K562 (cell line): ENCODE measurements around the gene HELZ. TPM values are rescaled to one million over a fixed set of nuclear protein-coding genes. Genes with fewer than 3 reads are reported as not detected.

Source experiments
- ARHGAP35 ChIP-seq: fragments of 450-650 bp; IDR thresholded peaks from 2 replicates; pipeline ENCODE4 v1.6.1; 2018; ENCODE audit not compliant: partially characterized antibody
- CEBPG ChIP-seq, 3 experiments: fragments of 200-800 bp in 1 of 3; sonication (Bioruptor generic) in 1 of 3; sonication (generic) in 1 of 3; formaldehyde crosslinking in 1 of 3; IDR thresholded peaks in 2 of 3; conservative IDR thresholded peaks in 1 of 3; 2 replicates each; pipeline versions ENCODE4 v1.6.1 to v1.8.0; 2016 to 2022; ENCODE audit warnings: missing compliant biosample characterization in 2 of 3, missing genetic modification characterization in 2 of 3, mild to moderate bottlenecking in 1 of 3, missing genetic modification reagents in 1 of 3
- DEAF1 ChIP-seq: fragments of 450-650 bp; formaldehyde crosslinking; IDR thresholded peaks from 2 replicates; pipeline ENCODE4 v1.4.0; 2020; ENCODE audit warnings: mild to moderate bottlenecking, moderate library complexity
- ETV1 ChIP-seq: fragments of 450-650 bp; conservative IDR thresholded peaks from 2 replicates; pipeline ENCODE4 v1.6.1; 2016; ENCODE audit warnings: missing genetic modification characterization, control low read depth, low read depth, missing compliant biosample characterization
- EWSR1 ChIP-seq: fragments of 450-650 bp; IDR thresholded peaks from 2 replicates; pipeline ENCODE4 v1.6.1; 2018; ENCODE audit warnings: borderline replicate concordance, mild to moderate bottlenecking, low read depth, moderate library complexity; ENCODE audit not compliant: partially characterized antibody
- FOSL1 ChIP-seq: fragments of 200-800 bp; sonication (Bioruptor generic); conservative IDR thresholded peaks from 2 replicates; pipeline ENCODE4 v1.6.1; 2016; ENCODE audit warnings: missing genetic modification characterization, missing compliant biosample characterization
- JUND ChIP-seq, 2 experiments: IDR thresholded peaks; 2 replicates in 1 of 2; 3 replicates in 1 of 2; pipeline ENCODE4 v1.6.1; 2011; ENCODE audit warnings: borderline replicate concordance in 2 of 2, low read depth in 2 of 2, low read length in 2 of 2, improper control_type of control experiment in 1 of 2, missing biosample characterization in 1 of 2, missing genetic modification characterization in 1 of 2, missing genetic modification reagents in 1 of 2
- NFIC ChIP-seq: fragments of 450-650 bp; IDR thresholded peaks from 2 replicates; pipeline ENCODE4 v1.6.1; 2017; ENCODE audit warnings: mild to moderate bottlenecking, inconsistent platforms
- NONO ChIP-seq, 2 experiments: fragments of 200-400 bp in 1 of 2; fragments of 450-650 bp in 1 of 2; formaldehyde crosslinking in 1 of 2; IDR thresholded peaks; 2 replicates each; pipeline ENCODE4 v1.6.1; 2017; ENCODE audit warnings: low read depth in 2 of 2, mild to moderate bottlenecking in 2 of 2, moderate library complexity in 2 of 2, low read length in 1 of 2
- PML ChIP-seq: IDR thresholded peaks from 2 replicates; pipeline ENCODE4 v1.6.1; 2012; ENCODE audit warnings: low read length, inconsistent platforms
- TAL1 ChIP-seq: fragments of 450-650 bp; IDR thresholded peaks from 2 replicates; pipeline ENCODE4 v1.6.1; 2016; ENCODE audit warnings: mild to moderate bottlenecking
- TEAD4 ChIP-seq, 2 experiments: sonication (generic) in 1 of 2; formaldehyde crosslinking in 1 of 2; IDR thresholded peaks; 2 replicates each; pipeline versions ENCODE4 v1.6.1 to v1.8.0; 2012 to 2022; ENCODE audit warnings: borderline replicate concordance in 1 of 2, inconsistent platforms in 1 of 2, low read length in 1 of 2, mild to moderate bottlenecking in 1 of 2, missing genetic modification reagents in 1 of 2
- ZBTB2 ChIP-seq: fragments of 450-650 bp; IDR thresholded peaks from 2 replicates; pipeline ENCODE4 v1.6.1; 2016; ENCODE audit warnings: antibody characterized with exemption
- ZNF311 ChIP-seq: fragments of 250-450 bp; sonication (Bioruptor Pico); IDR thresholded peaks from 2 replicates; pipeline ENCODE4 v1.4.0; 2020; ENCODE audit warnings: mild to moderate bottlenecking, moderate library complexity
- ZNF518B ChIP-seq: fragments of 250-450 bp; sonication (Bioruptor Pico); IDR thresholded peaks from 2 replicates; pipeline ENCODE4 v1.5.0; 2021; ENCODE audit warnings: mild to moderate bottlenecking, moderate library complexity
- polyA plus RNA-seq, 8 experiments: library from polyadenylated mRNA; depleted of rRNA in 4 of 8; stranded (reverse) in 5 of 8; unstranded in 3 of 8; fragments of >200 nt; fragmentation: Nextera tagmentation in 2 of 8; fragmentation: Illumina TruSeq in 1 of 8; extraction: Ambion mirVana in 2 of 8; extraction: Trizol in 1 of 8; gene quantifications; 2 replicates each; pipeline versions ENCODE4 v1.2.1 to v1.2.3, GENCODE V29; 2011 to 2014; ENCODE audit warnings: inconsistent platforms in 1 of 8, missing spikeins in 1 of 8
- total RNA-seq, 7 experiments: library from RNA; depleted of rRNA in 6 of 7; stranded (reverse); fragments of >200 nt in 6 of 7; fragmentation: Illumina TruSeq in 2 of 7; extraction: Trizol in 2 of 7; gene quantifications; 2 replicates each; pipeline versions ENCODE4 v1.2.1 to v1.2.3, GENCODE V29; 2011 to 2021; ENCODE audit warnings: low replicate concordance in 1 of 7

HELZ gene
- total and polyA plus RNA-seq, 9 of the 15 experiments (the other 6 are each of a cell fraction or from before 2014, with no cell fraction given): 5.2 to 39.8 (median 17.3) TPM

- no peak for TF ChIP-seq ZNF518B (CRISPR knock-in tag)
- TF ChIP-seq CEBPG (CRISPR knock-in tag; IDR thresholded peaks at IDR 0.05): no peak
- no peak for TF ChIP-seq CEBPG (tag; conservative IDR thresholded peaks at IDR 0.05 in 1 of 2, IDR thresholded peaks at IDR 0.05 in 1 of 2)
- no peak for TF ChIP-seq ZBTB2
- TF ChIP-seq ETV1 (tag): 0 out of 2 replicates have a peak, but pooled peaks have one; percentile 28
- TF ChIP-seq EWSR1: no peak
- peak; percentile 76 for TF ChIP-seq TAL1
- TF ChIP-seq JUND (IDR thresholded peaks at IDR 0.05; ENCODE audit: borderline replicate concordance, low read depth, low read length): no peak
- no peak for TF ChIP-seq JUND (tag; IDR thresholded peaks at IDR 0.05; ENCODE audit: borderline replicate concordance, low read depth, low read length)
- no peak for TF ChIP-seq NONO (IDR thresholded peaks at IDR 0.05; ENCODE audit: low read depth in 2 of 2, low read length in 1 of 2)
- 0 out of 2 replicates have a peak, but pooled peaks have one; percentile 27 for TF ChIP-seq PML
- no peak for TF ChIP-seq FOSL1 (tag)
- 0 out of 2 replicates have a peak, but pooled peaks have one; percentile 16 for TF ChIP-seq NFIC
- peak; percentile 55; the same call in 1 of the 2 replicates for TF ChIP-seq TEAD4 (IDR thresholded peaks at IDR 0.05; ENCODE audit: low read length)
- TF ChIP-seq TEAD4 (CRISPR knock-in tag; IDR thresholded peaks at IDR 0.05; ENCODE audit: borderline replicate concordance): no peak
- TF ChIP-seq ARHGAP35: no peak
- TF ChIP-seq DEAF1 (CRISPR knock-in tag): peak; percentile 37; the same call in 1 of the 2 replicates
- no peak for TF ChIP-seq ZNF311 (CRISPR knock-in tag)
Measured at GRCh38 chr17:67157732-67158639, 87.0 kb downstream of the HELZ start (continued).
